Midbrain (tissue), 1 donor: ENCODE data around the gene BRD3.
"Not testable (repeated sequence)": the region's sequence is repeated elsewhere in the genome, so short reads cannot be mapped to it uniquely, and the experiment has no call there.

Source experiments
- DNase-seq: peaks from one replicate; lab custom pipeline; 2025; lab: John Stamatoyannopoulos, UW

BRD3 gene

DNA sequence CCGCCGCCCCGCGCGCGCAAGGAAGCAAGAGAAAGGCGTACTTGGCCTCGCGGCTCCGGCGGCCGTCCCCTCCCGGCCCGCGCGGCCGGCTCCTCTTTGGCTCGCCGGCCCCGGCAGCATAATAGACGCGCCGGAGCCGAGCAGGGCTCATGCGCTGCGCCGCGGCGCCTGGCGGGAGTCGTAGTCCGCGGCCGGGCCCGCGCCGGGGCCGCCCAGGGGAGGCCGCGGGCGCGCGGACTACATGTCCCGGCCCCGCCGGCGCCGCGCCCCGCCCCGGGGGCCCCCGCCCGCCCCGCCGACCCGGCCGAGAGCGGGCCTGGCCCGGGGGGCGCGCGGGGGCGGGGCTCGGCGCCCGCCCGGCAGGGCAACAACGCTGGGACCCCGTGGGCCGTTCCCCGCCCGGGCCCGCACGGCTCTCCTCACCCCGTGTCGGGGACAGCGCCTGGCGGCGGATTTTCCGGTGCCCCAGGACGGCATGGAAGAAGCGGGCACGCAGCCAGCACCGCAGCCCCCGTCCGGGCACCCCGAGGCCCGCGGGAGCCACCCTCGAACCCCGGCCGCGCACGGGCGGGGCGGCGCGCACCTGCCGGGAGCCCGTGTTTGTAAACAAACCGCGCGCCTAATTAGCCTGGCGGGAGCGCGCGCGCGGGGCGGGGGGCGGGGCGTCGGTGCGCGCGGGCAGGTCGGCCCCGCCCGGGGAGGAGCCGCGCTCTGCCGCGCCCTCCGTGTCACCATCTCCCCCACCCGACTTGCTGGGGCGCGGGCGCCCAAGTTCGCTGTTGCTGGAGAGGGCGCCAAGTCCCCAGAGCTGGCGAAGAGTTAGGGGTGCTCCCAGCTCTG is at the start of gene BRD3:
Gene BRD3 (minus strand): TSS at position 123 of the 840 bp plus-strand sequence. CDS start 14,549 bp downstream, outside the sequence.
- peak; percentile 88 for DNase-seq

DNA sequence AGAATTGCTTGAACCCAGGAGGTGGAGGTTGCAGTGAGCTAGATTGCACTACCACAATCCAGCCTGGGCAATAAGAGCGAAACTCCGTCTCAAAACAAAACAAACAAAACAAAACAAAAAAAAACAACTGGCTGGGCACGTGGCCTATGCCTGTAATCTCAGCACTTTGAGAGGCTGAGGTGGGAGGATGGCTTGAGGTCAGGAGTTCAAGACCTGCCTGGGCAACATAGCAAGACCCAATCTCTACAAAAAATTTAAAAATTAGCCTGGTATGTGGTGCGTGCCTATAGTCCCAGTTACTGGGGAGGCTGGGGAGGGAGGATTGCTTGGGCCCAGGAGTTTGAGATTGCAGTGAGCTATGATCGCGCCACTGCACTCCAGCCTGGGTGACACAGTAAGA is 44.7 kb upstream of the BRD3 start:
- DNase-seq = no peak

DNA sequence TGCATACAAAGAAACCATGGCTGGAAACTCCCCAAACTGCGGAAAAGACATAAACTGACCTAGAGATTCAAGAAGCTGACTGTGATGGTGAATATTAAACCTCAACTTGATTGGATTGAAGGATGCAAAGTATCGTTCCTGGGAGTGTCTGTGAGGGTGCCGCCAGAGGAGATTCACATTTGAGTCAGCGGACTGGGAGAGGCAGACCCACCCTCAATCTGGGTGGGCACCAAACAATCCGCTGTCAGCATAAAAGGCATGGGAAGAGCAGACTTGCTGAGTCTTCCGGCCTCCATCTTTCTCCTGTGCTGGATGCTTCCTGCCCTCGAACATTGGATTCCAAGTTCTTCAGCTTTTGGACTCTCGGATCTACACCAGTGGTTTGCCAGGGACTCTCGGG is 43.2 kb upstream of the BRD3 start:
- no peak for DNase-seq

DNA sequence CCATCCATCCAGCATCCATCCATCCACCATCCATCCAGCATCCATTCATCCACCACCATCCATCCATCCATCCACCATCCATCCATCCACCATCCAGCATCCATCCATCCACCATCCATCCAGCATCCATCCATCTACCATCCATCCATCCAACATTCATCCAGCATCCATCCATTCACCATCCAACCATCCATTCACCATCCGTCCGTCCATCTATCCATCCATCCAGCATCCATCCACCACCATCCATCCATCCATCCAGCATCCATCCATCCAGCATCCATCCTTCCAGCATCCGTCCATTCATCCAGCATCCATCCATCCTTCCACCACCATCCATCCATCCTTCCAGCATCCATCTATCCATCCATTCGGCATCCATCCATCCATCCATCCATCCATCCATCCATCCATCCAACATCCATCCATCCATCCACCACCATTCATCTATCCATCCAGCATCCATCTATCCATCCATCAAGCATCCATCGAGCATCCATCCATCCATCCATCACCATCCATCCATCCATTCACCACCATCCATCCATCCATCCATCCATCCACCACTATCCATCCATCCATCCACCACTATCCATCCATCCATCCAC is 35.7 kb upstream of the BRD3 start:
- no peak for DNase-seq

DNA sequence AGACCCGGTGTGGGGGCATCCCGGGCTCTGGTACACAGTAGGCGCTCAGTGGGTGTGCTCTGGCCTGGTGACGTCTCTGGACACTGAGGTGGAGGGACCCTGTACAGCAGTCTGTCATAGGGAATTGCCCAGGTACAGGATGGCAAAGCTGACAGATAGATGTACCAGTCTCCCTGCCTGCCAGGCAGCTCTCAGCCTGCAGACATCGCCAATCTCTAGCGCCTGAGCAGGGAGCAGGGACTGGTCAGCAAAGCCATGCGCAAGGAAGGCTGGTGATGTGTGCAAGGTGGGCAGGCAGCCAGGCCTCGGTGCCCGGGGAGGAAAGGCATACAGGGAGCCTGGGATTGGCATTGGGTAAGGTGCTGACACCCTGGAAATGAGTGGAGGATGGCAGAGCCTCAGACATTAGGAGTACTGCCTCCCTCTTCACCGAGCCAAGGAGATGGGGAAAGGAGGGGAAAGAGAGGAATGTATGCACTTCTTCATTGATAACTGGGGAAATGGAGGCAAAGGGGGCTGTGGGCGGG is 33.9 kb upstream of the BRD3 start:
- no peak for DNase-seq

DNA sequence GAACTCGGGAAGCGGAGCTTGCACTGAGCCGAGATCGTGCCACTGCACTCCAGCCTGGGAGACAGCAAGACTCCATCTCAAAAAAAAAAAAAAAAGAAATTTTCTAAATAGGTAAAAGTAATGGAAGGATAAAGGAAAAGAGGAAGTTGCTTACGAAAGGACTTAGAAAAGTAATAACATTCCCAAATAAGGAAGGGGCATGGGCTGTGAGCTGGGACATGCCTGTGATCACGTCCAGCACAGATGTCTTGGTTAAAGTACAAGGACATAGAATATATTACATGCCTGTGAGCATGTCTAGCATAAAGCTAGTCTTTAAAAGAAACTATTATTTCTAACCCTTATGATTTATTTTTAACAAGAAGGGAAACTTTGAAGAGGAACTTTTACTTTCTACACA is 33.3 kb upstream of the BRD3 start:
- DNase-seq = not testable (repeated sequence)

DNA sequence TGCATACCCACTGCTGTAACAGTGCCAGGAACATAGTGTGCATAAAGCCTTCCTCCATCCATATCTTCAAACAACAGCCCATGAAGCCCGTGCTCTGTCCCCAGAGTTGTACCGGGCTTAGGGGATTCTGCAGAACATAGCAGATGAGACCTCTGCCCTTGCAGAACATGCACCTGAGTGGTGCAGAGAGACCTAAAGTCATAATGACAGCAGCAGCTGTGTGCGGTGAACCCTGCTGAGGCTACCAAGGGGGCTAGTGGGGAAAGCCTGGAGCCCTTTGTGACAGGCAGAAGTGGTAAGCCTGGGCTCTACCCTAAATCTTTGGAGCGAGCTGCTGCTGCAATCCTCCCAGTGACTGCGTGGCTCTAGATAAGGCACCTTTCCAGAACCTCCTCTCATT is 32.2 kb upstream of the BRD3 start:
- no peak for DNase-seq

DNA sequence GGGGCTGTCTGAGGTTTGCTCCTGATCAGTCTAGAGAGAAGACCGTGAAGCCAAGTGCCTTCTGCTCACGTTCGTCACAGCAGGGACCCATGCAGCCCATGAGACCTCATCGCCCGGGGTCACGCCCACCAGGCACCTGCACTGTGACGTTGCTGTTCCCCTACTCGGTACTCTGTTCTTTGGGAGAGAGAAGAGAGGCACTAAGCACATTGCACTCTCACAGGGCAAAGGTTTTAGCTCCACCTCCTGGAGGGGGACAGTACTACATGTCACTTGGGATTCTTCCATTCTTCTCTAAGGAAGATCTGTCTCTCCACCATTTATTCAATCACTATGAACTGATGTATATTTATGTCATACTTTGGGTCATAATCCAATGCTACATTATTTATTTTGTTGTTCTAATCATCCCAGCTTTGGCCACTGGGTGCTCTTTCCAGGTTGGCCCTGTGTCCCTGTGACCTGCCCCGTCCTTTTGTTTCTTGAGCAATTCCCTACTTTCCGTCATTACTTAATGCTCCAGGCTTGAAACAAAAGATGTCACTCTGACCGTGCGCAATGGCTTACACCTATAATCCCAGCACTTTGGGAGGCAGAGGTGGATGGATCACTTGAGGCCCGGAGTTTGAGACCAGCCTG is 31.4 kb upstream of the BRD3 start:
- DNase-seq = no peak

DNA sequence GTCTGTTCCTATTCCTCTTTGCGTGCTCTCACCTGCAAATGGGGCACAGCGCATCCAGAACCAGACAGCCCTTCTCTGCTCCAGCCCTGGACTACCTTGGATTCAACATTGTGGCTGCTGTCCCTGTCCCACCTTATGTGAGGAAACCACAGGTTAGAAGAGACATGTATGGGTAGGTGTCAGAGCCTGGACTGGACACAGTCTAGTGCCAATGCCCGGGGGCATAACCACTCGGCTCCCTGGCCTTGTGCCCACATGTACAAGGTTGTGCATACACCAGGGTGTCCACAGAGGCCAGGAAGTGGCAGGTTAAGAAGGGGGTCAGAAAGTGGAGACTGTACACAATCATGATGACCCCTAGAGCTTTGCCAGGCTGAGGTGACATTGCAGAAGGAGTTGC is 22.1 kb upstream of the BRD3 start:
- no peak for DNase-seq

DNA sequence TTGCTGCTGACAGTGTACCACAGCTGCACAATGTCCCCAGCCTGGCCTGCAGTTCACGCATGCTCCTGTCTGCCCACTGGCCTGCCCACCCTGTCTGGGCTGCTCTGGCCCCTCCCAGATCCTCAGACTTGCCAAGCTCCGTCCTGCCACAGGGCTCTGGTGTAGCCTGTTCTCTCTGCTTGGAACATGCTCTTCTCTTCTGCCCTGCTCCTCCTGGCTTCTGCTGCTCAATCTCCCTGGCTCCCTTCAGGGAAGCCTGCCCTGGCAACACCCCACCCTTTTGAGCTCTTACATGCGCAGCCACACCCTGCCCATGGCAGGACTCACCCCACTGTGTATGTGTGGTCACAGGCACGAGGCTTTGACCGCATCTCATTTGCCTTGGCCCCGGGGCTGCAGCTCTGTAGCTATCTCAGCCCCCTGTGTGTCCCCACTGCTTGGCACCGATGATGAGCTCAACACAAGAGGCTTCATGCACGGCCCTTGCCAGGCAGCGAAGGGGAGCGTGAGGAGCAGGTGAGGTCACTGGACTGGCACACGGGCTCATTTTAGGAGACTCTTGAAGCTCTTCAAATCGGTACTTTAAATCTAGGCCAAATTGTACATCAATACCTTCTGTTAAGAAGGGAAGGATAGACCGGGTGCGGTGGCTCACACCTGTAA is 20.4 kb upstream of the BRD3 start:
- DNase-seq = no peak

DNA sequence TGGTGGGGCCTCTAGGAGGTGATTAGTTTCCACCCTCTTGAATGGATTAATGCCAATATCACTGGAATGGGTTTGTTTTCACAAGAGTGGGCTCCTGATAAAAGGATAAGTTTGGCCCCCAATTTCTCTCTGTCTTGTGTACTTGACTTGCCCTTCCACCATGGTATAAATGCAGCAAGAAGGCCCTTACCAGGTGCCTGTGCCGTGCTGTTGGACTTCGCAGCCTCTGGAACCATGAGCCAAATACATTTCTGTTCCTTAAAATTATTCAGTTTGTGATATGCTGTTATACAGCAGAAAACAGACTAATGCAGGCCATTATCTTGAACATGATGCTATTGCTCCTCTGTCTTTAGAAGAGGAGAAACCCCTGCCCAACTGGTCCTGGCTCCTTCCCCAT is 17.8 kb upstream of the BRD3 start:
- no peak for DNase-seq

DNA sequence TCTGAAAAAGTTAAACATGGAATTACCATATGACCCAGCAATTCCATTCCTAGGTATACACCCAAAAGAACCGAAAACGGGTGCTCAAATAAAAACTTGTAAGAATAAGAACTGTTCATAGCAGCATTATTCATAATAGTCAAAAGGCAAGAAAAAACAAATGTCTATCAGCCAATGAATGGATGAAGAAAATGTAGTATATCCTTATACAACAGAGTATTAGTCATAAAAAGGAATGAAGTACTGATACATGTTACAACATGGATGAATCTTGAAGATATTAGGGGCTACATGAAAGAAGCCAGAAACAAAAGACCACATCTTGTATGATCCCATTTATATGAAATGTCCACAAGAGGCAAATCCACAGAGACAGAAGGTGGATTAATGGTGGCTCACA is 15.6 kb upstream of the BRD3 start:
- DNase-seq = no peak

DNA sequence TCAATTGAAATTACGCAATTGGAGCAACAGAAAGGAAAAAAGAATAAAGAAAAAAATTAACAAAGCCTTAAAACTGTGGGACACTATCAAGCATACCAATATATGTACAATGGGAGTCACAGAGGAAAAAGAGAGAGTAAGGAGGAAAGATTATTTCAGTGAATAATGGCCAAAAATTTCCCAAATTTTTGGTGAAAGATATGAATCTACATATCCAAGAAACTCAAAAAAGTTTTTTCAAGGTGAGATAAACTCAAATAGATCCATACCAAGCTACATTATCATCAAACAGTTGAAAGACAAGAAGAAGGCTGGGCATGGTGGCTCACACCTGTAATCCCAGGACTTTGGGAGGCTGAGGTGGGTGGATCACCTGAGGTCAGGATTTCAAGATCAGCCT is 8.8 kb upstream of the BRD3 start:
- DNase-seq = no peak

DNA sequence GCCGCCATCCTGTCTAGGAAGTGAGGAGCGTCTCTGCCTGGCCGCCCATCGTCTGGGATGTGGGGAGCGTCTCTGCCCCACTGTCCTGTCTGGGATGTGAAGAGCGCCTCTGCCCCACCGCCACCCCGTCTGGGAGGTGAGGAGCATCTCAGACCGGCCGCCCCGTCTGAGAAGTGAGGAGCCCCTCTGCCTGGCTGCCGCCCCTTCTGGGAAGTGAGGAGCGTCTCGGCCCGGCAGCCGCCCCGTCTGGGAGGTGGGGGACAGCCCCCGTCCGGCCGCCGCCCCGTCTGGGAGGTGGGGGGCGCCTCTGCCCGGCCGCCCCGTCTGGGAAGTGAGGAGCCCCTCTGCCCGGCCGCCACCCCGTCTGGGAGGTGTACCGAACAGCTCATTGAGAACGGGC is 7.9 kb upstream of the BRD3 start:
- DNase-seq = not testable (repeated sequence)

DNA sequence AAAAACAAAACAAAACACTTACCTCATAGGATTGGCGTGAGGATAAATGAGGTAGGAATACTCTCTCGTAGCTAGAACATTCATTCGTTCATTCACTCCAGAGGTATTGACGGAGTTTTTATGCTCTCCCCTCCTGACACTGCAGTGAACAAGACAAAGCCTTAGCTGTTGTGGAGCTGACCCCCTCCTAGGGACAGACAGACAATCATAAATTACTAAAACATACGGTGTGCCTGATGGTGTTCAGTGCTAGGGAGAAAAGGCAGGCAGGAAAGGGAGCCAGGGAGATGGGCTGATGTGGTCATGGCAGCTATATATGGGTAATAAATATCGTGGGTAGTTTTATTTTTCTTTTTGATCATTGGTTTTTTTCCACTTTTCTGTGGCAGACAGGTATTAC is 5.7 kb upstream of the BRD3 start:
- no peak for DNase-seq

DNA sequence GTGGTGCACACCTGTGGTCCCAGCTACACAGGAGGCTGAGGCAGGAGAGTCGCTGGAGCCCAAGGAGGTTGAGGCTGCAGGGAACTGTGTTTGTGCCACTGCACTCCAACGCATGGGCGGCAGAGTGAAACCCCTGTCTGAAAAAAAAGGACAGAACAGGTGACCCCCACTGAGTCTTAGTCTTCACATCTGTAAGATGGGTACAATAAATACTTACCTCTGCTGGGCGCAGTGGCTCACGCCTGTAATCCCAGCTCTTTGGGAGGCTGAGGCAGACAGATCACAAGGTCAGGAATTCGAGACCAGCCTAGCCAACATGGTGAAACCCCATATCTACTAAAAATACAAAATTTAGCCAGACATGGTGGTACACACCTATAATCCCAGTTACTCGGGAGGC is 4.9 kb upstream of the BRD3 start:
- not testable (repeated sequence) for DNase-seq

DNA sequence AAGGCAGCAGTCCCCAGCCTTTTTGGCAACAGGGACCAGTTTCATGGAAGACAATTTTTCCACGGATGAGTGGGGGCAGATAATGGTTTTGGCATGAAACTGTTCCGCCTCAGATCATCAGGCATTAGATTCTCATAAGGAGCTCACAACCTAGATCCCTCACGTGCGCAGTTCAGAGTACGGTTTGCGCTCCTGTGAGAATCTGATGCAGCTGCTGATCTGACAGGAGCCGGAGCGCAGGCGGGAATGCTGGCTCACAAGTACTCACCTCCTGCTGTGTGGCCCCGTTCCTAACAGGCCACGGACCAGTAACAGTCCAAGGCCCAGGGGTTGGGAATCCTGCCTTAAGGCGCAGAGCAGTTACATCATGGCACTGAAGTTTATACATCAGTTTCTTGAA is 3.3 kb upstream of the BRD3 start:
- DNase-seq = no peak

DNA sequence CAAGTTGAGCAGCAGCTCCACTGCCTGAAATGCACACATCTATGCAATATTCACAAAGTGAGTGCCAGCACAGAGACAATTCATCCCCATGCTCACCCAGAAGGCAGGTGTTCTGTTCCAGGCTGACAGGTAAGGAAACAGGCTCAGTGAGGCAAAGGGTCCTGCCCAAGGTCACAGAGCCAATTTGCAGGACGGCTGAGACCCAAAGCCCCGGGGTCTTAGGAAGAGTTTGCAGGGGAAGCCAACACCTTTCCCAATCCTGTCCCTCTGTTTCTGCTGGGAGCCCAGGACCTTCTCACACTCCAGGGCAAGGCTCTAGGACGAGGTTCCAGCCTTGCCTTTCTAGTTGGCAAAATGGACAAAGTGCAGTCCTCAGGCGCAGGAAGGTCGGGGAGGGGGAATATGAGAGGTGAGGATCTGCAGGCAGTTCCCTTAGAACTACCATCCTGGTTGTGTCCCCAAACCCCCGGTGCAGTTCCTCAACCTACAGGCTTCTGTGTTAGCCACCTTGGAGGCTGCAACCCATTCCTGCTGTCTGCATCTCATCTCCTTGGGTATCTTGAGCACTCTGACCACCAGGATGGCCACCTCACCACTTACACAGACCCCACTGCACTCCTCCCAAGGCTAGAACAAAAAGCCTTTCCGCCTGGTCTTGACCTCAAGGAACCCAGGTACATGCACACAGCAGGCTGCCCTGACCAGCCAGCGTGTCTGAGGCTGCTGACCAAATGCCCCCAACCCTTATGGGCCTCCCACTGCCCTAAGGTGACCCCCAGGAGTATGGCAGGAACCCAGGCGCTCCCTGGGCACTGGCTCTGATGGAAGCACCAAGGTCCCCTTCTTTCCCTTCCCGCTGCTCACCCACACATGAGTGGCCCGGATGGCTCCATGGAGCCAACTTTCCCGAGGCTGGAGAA is 1.9 kb upstream of the BRD3 start:
- DNase-seq = no peak

DNA sequence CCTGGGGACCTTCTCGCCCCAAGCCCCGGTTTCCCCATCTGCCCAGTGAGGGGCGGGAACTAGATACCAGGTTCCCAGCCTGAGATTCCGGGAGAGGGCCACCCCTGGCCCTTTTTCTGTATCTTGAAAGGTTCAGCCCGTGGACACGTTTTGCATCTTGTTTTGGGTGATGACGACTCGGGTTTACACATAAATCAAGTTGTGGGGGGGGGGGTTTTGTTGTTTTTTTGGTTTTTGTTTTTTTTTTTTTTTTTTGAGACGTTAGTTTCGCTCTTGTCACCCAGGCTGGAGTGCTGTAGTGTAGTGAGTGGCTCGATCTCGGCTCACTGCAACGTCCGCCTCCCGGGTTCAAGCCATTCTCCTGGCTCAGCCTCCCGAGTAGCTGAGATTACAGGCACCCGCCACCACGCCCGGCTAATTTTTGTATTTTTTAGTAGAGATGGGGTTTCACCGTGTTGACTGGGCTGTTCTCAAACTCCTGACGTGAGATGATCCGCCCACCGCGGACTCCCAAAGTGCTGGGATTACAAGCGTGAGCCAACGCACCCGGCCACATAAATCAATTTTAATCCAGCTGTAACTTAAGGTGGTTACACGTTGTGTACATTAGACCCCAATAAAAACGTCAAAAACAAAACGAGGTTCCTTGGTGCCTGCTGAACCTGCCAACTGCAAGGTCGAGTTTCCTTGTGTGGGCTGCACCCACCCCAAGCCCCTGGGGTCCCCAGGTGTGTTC is 1.1 kb upstream of the BRD3 start:
- no peak for DNase-seq
